Endothelial cell of umbilical vein (primary cell): ENCODE measurements around the gene UBE3B. TPM values are rescaled to one million over a fixed set of nuclear protein-coding genes. Genes with fewer than 3 reads are reported as not detected.

ENCODE experiments used
- BruUV-seq: library from RNA; stranded (reverse); fragments of 400-500 nt; replicated peaks from 2 replicates; lab custom pipeline; 2021; lab: Mats Ljungman, UMichigan
- CTCF ChIA-PET: fragments of 300-600, 350-600 bp; sonication (Branson Sonifier 250); formaldehyde crosslinking; loops from one replicate; lab custom pipeline; 2021; ENCODE audit warnings: antibody characterized with exemption, inconsistent platforms; lab: Charles Lee
- POLR2A ChIA-PET: fragments of 300-600, 350-600 bp; sonication (Branson Sonifier 250); formaldehyde crosslinking; loops from one replicate; lab custom pipeline; 2021; ENCODE audit warnings: antibody characterized with exemption, inconsistent platforms; lab: Charles Lee
- DNase-seq: peaks from one replicate; pipeline ENCODE4 v3.0.0-alpha.2; 2011; ENCODE audit warnings: low read depth, low spot score
- FAIRE-seq: peaks from 2 replicates; lab custom pipeline; 2011; peaks lifted over from hg19 to GRCh38; lab: Jason Lieb, UNC
- H2AFZ ChIP-seq: 2 replicates; pipeline ENCODE4 v1.6.0; 2012; ENCODE audit warnings: low read depth, low read length, control low read depth, inconsistent platforms
- H3K27ac ChIP-seq: 2 replicates; pipeline ENCODE4 v1.5.1; 2011; ENCODE audit warnings: low read depth, mild to moderate bottlenecking, control low read depth, low read length, moderate library complexity; ENCODE audit not compliant: insufficient read depth
- H3K27me3 ChIP-seq, 2 experiments: 2 replicates each; pipeline versions ENCODE4 v1.6.0 to v1.6.1; 2011; ENCODE audit warnings: low read length in 2 of 2, mixed read lengths in 1 of 2; ENCODE audit not compliant: control insufficient read depth in 2 of 2, insufficient read depth in 2 of 2
- H3K36me3 ChIP-seq, 2 experiments: 2 replicates in 1 of 2; 3 replicates in 1 of 2; pipeline ENCODE4 v1.5.1; 2011; ENCODE audit warnings: low read length in 2 of 2, mild to moderate bottlenecking in 1 of 2, moderate library complexity in 1 of 2; ENCODE audit not compliant: control insufficient read depth in 2 of 2, insufficient read depth in 2 of 2; ENCODE audit errors: extremely low read depth in 1 of 2
- H3K4me1 ChIP-seq: 3 replicates; pipeline ENCODE4 v1.5.1; 2011; ENCODE audit warnings: mild to moderate bottlenecking, low read length; ENCODE audit not compliant: control insufficient read depth, insufficient read depth; ENCODE audit errors: extremely low read depth
- H3K4me2 ChIP-seq: 2 replicates; pipeline ENCODE4 v1.6.1; 2011; ENCODE audit warnings: low read length, control low read depth, mixed read lengths; ENCODE audit not compliant: insufficient read depth
- H3K4me3 ChIP-seq, 3 experiments: fragments of 200-600 bp in 1 of 3; sonication (generic), shearing (Covaris generic) in 1 of 3; replicated peaks in 1 of 3; 2 replicates each; pipeline ENCODE4 v1.5.1; 2011 to 2016; ENCODE audit warnings: control low read depth in 3 of 3, low read length in 3 of 3, mild to moderate bottlenecking in 2 of 3, inconsistent platforms in 1 of 3, low read depth in 1 of 3, moderate library complexity in 1 of 3; ENCODE audit not compliant: insufficient read depth in 1 of 3
- H3K79me2 ChIP-seq: 2 replicates; pipeline ENCODE4 v1.6.0; 2012; ENCODE audit warnings: low read length, inconsistent platforms; ENCODE audit not compliant: control insufficient read depth, insufficient read depth
- H3K9ac ChIP-seq: replicated peaks from 2 replicates; pipeline ENCODE3; 2011; ENCODE audit warnings: low read length, control low read depth; ENCODE audit not compliant: insufficient read depth; ENCODE audit errors: extremely low read depth
- H3K9me1 ChIP-seq: replicated peaks from 3 replicates; pipeline ENCODE4 v1.6.0; 2011; ENCODE audit warnings: mild to moderate bottlenecking, low read length; ENCODE audit not compliant: control insufficient read depth, insufficient read depth; ENCODE audit errors: extremely low read depth
- H3K9me3 ChIP-seq: replicated peaks from 2 replicates; pipeline ENCODE4 v1.5.1; 2012; ENCODE audit warnings: low read length, inconsistent platforms; ENCODE audit not compliant: control insufficient read depth, insufficient read depth
- H4K20me1 ChIP-seq: replicated peaks from 2 replicates; pipeline ENCODE3; 2011; ENCODE audit warnings: mild to moderate bottlenecking, low read length; ENCODE audit not compliant: control insufficient read depth, insufficient read depth; ENCODE audit errors: extremely low read depth
- CTCF ChIP-seq, 2 donors: IDR thresholded peaks; 1 replicate in 1 of 2; 2 replicates in 1 of 2; pipeline ENCODE4 v1.5.1; 2011; ENCODE audit warnings: low read length in 2 of 2, mild to moderate bottlenecking in 2 of 2, moderate library complexity in 2 of 2, control low read depth in 1 of 2, inconsistent platforms in 1 of 2, low read depth in 1 of 2; ENCODE audit not compliant: insufficient read depth in 1 of 2; ENCODE audit errors: extremely low read depth in 1 of 2
- FOS ChIP-seq: IDR thresholded peaks from 2 replicates; pipeline ENCODE4 v1.6.1; 2011; ENCODE audit warnings: mild to moderate bottlenecking, low read length, moderate library complexity, borderline replicate concordance; ENCODE audit not compliant: insufficient read depth
- GATA2 ChIP-seq: IDR thresholded peaks from 2 replicates; pipeline ENCODE4 v1.7.0; 2011; ENCODE audit warnings: low read depth, mild to moderate bottlenecking, moderate library complexity, mixed read lengths, low read length; ENCODE audit not compliant: insufficient read length, insufficient read depth
- JUN ChIP-seq: IDR thresholded peaks from 2 replicates; pipeline ENCODE4 v1.6.1; 2011; ENCODE audit warnings: borderline replicate concordance, low read depth; ENCODE audit not compliant: insufficient read length, insufficient read depth
- MAX ChIP-seq: IDR thresholded peaks from 2 replicates; pipeline ENCODE4 v1.6.1; 2011; ENCODE audit not compliant: insufficient read depth, insufficient read length
- MYC ChIP-seq: IDR thresholded peaks from one replicate; pipeline ENCODE4 v1.6.1; 2011; ENCODE audit warnings: mild to moderate bottlenecking, low read depth, low read length
- POLR2A ChIP-seq: IDR thresholded peaks from 2 replicates; pipeline ENCODE4 v1.6.1; 2012; ENCODE audit warnings: low read depth, mild to moderate bottlenecking, control low read depth, low read length
- dilution Hi-C: fragments of 300-500 bp; cut with MboI; formaldehyde crosslinking; loops from one replicate; pipeline ENCODE4 v1.15.0; 2019; ENCODE audit warnings: low sequenced_read_pairs; ENCODE audit not compliant: extremely low pct_ligation_motif_present
- intact Hi-C: fragments of 100-400 bp; cut with micrococcal nuclease; formaldehyde crosslinking; loops from one replicate; pipeline ENCODE4 v1.10.0; 2022
- polyA plus RNA-seq, 4 experiments: library from polyadenylated mRNA; depleted of rRNA in 3 of 4; stranded (reverse) in 3 of 4; unstranded in 1 of 4; fragments of >200 nt; gene quantifications; 2 replicates each; pipeline versions ENCODE4 v1.2.1 to v1.2.3, GENCODE V29; 2011 to 2012; ENCODE audit warnings: missing spikeins in 1 of 4
- total RNA-seq: library from RNA; stranded (reverse); gene quantifications from 2 replicates; pipeline ENCODE4 v1.2.3, GENCODE V29; 2021

Gene UBE3B
- total and polyA plus RNA-seq, 2 donors (not counting 3 experiments of a cell fraction or from before 2014, with no cell fraction given), result 24.9 to 40.8 TPM

GRCh38 chr12:109469517-109469916, 7.9 kb upstream of the UBE3B start:
- POLR2A ChIA-PET, result interaction anchor here (0.6 kb wide), 1 partner anchor 491 kb away, joined by 3 read pairs; no protein-coding TSS in a partner anchor
- no peak overlapping the region for H2AFZ ChIP-seq

More at GRCh38 chr12:109469517-109469916, 7.9 kb upstream of the UBE3B start:
- no peak overlapping the region for H3K9ac ChIP-seq
- TF ChIP-seq GATA2 (no peak), JUN (no peak), MYC (no peak), CTCF (IDR thresholded peaks at IDR 0.05; ENCODE audit: extremely low read depth in 1 of 2, insufficient read depth in 1 of 2, low read depth in 1 of 2, low read length in 2 of 2) (no peak), FOS (no peak), POLR2A (no peak), MAX (no peak)
- DNase-seq (no peak), FAIRE-seq (no peak)
- H3K9me1 ChIP-seq, result no peaks in the 10 kb centered on the region
- no peak overlapping the region for H3K27ac ChIP-seq
- dilution Hi-C loops (no loop called here), intact Hi-C loops (no loop called here)
- H4K20me1 ChIP-seq, result peaks cover 3% of the 10 kb centered on the region
- H3K4me2 ChIP-seq, result no peak overlapping the region
- H3K4me3 ChIP-seq, result no peak overlapping the region
- peaks cover 96% of the 10 kb centered on the region for H3K79me2 ChIP-seq
- H3K36me3 ChIP-seq, result peaks cover 5 to 25% of the 10 kb centered on the region in 2 experiments
- no peaks in the 10 kb centered on the region for H3K9me3 ChIP-seq
- CTCF ChIA-PET, result interaction anchor here (1.7 to 10.1 kb wide), 3 partner anchors 12 to 41 kb away, joined by 6 to 91 read pairs (median 6); no protein-coding TSS in a partner anchor
- no TSS peak for BruUV-seq
- peaks cover 18% of the 10 kb centered on the region for H3K4me1 ChIP-seq
- no peaks in the 10 kb centered on the region for H3K27me3 ChIP-seq
